ENCODE data around the gene DNAH14. TPM values are rescaled to one million over a fixed set of nuclear protein-coding genes. Genes with fewer than 3 reads are reported as not detected.

DNAH14 gene
- total RNA-seq, 1 experiment from 2014 or later: 30.9 TPM

GRCh38 chr1:225400968-225401367 lies 471.5 kb downstream of the DNAH14 start:
- in situ Hi-C loops (cut with HindIII; ENCODE audit: low pct_unique_long_range_greater_than_20kb, low sequenced_read_pairs): no loop called here
- DNase-seq (ENCODE audit: low read depth): no peak

- in situ Hi-C loops (cut with HindIII; ENCODE audit: low pct_unique_long_range_greater_than_20kb, low sequenced_read_pairs): no loop called here
- DNase-seq (ENCODE audit: low read depth): no peak
These were observed 477.7 kb downstream of the DNAH14 start for GRCh38 chr1:225406976-225407725.

GRCh38 chr1:225407755-225408154 lies 478.3 kb downstream of the DNAH14 start:
- no peak for DNase-seq (ENCODE audit: low read depth)
- in situ Hi-C loops (cut with HindIII; ENCODE audit: low pct_unique_long_range_greater_than_20kb, low sequenced_read_pairs): no loop called here

DNA sequence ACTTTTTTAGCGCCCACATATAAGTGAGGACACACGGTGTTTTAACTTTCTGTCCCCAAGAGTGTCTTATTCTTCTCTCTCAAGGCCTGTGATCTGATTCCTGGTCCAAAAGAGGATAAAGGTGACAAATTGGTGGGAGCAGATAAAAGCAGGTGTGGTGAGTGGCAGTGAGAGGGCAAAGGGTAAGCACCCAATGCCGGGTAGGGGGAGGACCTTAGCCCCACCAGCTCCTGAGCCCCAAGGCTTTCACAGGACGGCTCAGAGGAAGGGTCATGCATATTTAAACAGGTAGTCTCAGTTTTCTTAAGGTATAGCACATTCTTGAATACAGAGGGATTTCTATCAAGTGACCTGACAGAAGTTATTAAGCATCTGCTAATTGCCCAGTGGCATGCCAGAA lies 478.8 kb downstream of the DNAH14 start:
- in situ Hi-C loops (cut with HindIII; ENCODE audit: low pct_unique_long_range_greater_than_20kb, low sequenced_read_pairs): no loop called here
- no peak for DNase-seq (ENCODE audit: low read depth)

- in situ Hi-C loops (cut with HindIII; ENCODE audit: low pct_unique_long_range_greater_than_20kb, low sequenced_read_pairs): no loop called here
These were observed 479.6 kb downstream of the DNAH14 start for GRCh38 chr1:225409051-225409450.

GRCh38 chr1:225410036-225410435 lies 480.6 kb downstream of the DNAH14 start:
- in situ Hi-C loops (cut with HindIII; ENCODE audit: low pct_unique_long_range_greater_than_20kb, low sequenced_read_pairs): no loop called here
- DNase-seq (ENCODE audit: low read depth): no peak

More at GRCh38 chr1:225409051-225409450, 479.6 kb downstream of the DNAH14 start:
- DNase-seq (ENCODE audit: low read depth): no peak

GRCh38 chr1:225412321-225412720 lies 482.8 kb downstream of the DNAH14 start:
- no peak for DNase-seq (ENCODE audit: low read depth)
- in situ Hi-C loops (cut with HindIII; ENCODE audit: low pct_unique_long_range_greater_than_20kb, low sequenced_read_pairs): no loop called here

GRCh38 chr1:225412803-225413351 lies 483.4 kb downstream of the DNAH14 start:
- in situ Hi-C loops (cut with HindIII; ENCODE audit: low pct_unique_long_range_greater_than_20kb, low sequenced_read_pairs): no loop called here
- peak; percentile 80 for DNase-seq (ENCODE audit: low read depth)

DNA sequence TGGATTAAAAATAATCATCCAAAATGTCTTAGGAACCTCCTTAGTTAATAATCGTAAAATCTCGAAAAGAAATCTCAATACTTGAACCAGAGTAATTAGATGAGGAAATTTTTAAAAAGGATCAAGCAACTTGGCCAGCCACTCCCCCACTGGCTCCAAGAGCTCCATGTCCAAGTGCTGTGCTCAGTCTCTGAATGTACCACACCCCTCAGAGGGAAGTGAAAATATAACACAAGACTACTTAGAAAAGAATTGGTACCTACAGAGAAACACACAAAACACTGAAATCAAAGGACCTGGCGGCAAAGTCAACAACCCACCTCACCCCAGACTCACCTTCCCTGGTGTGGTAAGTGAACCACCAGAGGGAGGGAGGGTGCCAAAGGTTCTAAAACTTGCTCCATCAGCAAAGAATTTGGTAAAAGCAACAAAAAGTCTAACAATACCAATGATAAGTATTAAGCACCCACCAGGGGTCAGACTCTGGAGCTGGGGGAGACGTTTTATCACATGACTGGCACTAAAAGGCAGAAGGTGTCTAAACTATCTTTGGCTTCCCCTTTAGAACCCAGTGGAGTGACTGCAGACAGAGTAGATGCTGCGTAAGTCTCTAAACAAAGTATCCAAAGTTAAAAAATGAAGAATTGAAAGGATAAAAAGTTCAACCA lies 484.4 kb downstream of the DNAH14 start:
- in situ Hi-C loops (cut with HindIII; ENCODE audit: low pct_unique_long_range_greater_than_20kb, low sequenced_read_pairs): no loop called here
- DNase-seq (ENCODE audit: low read depth): no peak

DNA sequence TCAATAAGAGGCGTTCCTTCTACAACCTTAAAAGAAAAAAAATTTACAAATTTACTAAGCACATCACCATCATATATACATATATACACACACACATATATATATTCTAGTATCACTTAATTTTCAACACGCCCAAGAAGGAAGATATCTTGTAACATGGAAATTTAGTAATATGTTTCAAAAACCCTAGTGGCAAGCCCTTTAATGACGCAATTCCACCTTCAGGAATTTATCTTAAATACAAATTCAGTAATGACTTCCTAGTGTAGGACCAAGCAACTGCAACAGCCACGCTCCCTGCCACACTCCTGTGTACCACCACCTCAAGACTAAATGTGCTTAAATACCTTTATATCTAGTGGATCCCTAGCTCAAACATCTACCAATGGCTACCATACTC lies 485.8 kb downstream of the DNAH14 start:
- no peak for DNase-seq (ENCODE audit: low read depth)
- in situ Hi-C loops (cut with HindIII; ENCODE audit: low pct_unique_long_range_greater_than_20kb, low sequenced_read_pairs): no loop called here

DNA sequence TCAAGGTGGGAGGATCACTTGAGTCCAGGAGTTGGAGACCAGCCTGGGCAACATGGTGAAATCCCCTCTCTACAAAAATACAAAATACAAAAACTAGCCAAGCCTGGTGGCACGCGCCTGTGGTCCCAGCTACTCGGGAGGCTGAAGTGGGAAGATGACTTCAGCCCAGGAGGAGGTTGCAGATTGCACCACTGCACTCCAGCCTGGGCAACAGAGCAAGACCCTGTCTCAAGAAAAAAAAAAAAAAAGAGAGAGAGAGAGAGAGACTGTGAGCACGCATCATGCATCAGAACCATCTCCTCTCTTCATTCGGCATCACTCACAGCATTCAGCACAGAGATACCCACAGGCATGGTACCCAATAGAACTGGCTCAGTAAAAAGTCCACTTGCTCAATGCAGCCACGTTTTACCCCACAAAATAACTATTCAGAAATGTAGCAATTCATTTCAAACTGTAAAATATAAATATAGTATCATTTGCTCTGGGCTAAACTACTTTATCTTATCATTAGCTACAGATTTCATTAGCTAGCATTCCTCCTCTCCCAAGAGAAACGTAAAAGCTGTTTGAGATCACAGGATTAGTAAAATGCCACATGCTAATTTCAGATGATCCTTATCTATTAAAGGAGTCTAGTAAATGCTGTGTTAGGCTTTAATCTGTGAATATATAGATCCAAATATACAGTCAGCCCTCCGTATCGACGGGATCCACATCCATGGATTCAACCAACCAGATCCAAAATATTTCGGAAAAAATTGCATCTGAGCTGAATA lies 486.7 kb downstream of the DNAH14 start:
- in situ Hi-C loops (cut with HindIII; ENCODE audit: low pct_unique_long_range_greater_than_20kb, low sequenced_read_pairs): no loop called here
- no peak for DNase-seq (ENCODE audit: low read depth)

- DNase-seq (ENCODE audit: low read depth): no peak
- in situ Hi-C loops (cut with HindIII; ENCODE audit: low pct_unique_long_range_greater_than_20kb, low sequenced_read_pairs): no loop called here
These were observed 488.6 kb downstream of the DNAH14 start for GRCh38 chr1:225418059-225418458.

GRCh38 chr1:225418598-225418997 lies 489.1 kb downstream of the DNAH14 start:
- in situ Hi-C loops (cut with HindIII; ENCODE audit: low pct_unique_long_range_greater_than_20kb, low sequenced_read_pairs): no loop called here
- no peak for DNase-seq (ENCODE audit: low read depth)

DNA sequence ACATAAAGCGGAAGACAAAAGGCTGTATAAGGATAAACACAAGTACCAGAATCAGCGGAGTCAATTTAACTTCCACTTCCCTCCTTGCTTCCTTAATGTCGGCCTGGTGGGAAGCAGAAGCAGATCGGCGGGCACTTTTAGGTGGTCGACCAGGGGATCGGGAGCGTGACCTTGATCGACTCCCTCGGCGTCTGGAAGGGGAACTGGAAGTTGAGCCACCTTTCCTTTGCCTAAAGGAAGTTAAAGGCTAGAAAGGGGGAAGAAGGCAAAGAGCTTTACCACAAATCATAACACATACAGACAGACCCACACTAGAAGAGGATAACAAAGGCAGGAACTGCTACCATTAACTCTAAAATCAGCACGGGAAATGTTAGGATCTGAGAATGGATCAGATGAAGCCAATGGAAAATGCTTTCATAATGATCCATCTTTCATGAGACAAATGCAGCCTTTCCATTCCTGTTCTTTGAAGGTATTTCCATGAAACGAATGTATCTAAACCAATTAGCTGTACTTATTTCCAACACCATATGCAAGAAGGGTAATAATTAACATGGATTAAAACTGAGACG lies 492.6 kb downstream of the DNAH14 start:
- no peak for DNase-seq (ENCODE audit: low read depth)
- in situ Hi-C loops (cut with HindIII; ENCODE audit: low pct_unique_long_range_greater_than_20kb, low sequenced_read_pairs): no loop called here

- no peak for DNase-seq (ENCODE audit: low read depth)
- in situ Hi-C loops (cut with HindIII; ENCODE audit: low pct_unique_long_range_greater_than_20kb, low sequenced_read_pairs): no loop called here
These were observed 493.5 kb downstream of the DNAH14 start for GRCh38 chr1:225422795-225423517.

DNA sequence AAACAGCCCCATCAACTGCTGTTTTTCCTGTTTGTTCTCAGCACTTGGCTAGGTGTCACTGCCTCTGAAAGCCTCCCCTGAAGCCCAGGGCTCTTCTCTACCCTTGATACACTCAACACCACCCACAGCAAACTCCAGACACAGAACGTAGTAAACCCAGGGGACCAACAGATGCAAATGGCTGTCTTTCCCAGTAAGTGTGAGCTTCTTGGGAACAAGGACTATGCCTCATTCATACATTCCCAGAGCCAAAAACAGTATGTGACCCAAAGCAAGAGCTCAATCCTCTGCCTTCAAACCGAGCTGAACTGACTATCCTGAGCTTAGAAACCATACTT lies 494.0 kb downstream of the DNAH14 start:
- in situ Hi-C loops (cut with HindIII; ENCODE audit: low pct_unique_long_range_greater_than_20kb, low sequenced_read_pairs): no loop called here
- no peak for DNase-seq (ENCODE audit: low read depth)

DNA sequence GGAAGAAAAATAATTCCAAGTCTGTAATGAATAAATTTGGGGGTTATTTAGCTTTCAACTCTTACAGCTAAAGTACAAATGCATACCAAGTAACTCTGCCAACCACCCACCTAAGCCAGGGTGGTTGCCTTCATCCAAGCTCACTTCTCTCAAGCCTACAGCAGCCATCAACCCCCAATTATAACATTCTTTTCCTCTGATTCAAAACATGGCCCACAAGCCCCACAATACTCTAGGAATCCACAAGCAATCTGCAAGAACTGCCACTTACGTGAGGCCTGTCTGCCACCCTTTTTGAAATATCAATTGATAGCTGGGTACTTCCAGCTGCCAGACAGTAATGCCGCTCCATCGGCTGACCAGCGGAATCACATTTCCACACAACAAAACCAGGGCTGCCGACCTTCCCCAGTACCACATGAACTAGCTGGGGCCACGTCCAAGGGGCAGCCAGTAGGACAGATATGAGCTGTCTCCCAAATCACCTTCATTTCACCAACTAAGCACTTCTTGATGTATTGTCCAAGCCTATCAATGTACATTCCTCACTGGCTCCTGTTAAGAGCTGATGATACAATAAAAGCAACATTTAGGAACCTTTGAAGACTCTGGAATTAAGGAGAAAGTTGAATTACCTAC lies 495.2 kb downstream of the DNAH14 start:
- in situ Hi-C loops (cut with HindIII; ENCODE audit: low pct_unique_long_range_greater_than_20kb, low sequenced_read_pairs): no loop called here
- DNase-seq (ENCODE audit: low read depth): no peak

Measured in Caki2 (cell line).